Endothelial cell of umbilical vein (primary cell): Measurements from ENCODE around the gene IFT27.

ENCODE experiments used
- EZH2 ChIP-seq: IDR thresholded peaks from 2 replicates; pipeline ENCODE4 v1.6.1; 2012; ENCODE audit warnings: borderline replicate concordance, low read depth, mild to moderate bottlenecking, moderate library complexity, low read length, inconsistent platforms; ENCODE audit not compliant: severe bottlenecking
- GATA2 ChIP-seq: IDR thresholded peaks from 2 replicates; pipeline ENCODE4 v1.7.0; 2011; ENCODE audit warnings: low read depth, mild to moderate bottlenecking, moderate library complexity, mixed read lengths, low read length; ENCODE audit not compliant: insufficient read length, insufficient read depth
- MYC ChIP-seq: IDR thresholded peaks from one replicate; pipeline ENCODE4 v1.6.1; 2011; ENCODE audit warnings: mild to moderate bottlenecking, low read depth, low read length
- POLR2A ChIP-seq: IDR thresholded peaks from 2 replicates; pipeline ENCODE4 v1.6.1; 2012; ENCODE audit warnings: low read depth, mild to moderate bottlenecking, control low read depth, low read length
- POLR2AphosphoS5 ChIP-seq: IDR thresholded peaks from 2 replicates; pipeline ENCODE4 v1.6.1; 2012; ENCODE audit warnings: low read depth, mild to moderate bottlenecking, control low read depth, low read length, moderate library complexity; ENCODE audit not compliant: insufficient read depth
- TF ChIP-seq, protein P1 (sequence below), 2 donors: IDR thresholded peaks; 1 replicate in 1 of 2; 2 replicates in 1 of 2; pipeline ENCODE4 v1.5.1; 2011; ENCODE audit warnings: low read length in 2 of 2, mild to moderate bottlenecking in 2 of 2, moderate library complexity in 2 of 2, control low read depth in 1 of 2, inconsistent platforms in 1 of 2, low read depth in 1 of 2; ENCODE audit not compliant: insufficient read depth in 1 of 2; ENCODE audit errors: extremely low read depth in 1 of 2
- TF ChIP-seq, protein P2 (sequence below): IDR thresholded peaks from 2 replicates; pipeline ENCODE4 v1.6.1; 2011; ENCODE audit not compliant: insufficient read depth, insufficient read length

DNA sequence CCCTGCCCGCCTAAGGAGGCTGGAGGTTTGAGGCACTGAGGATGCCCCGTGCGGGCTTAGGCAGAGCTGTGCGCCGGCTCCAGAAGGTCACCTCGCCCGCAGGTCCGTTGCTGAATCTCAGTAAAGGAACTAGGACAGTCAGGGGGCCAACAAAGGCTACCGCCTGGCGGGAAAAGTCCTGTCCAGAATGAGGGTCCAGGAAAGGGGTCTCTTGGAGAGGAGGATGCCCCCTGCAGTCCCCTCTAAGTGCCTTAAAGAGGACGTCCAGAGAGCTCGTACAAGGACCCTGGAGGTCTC, 40.4 kb upstream of the IFT27 start:
- TF ChIP-seq, protein P1, sequence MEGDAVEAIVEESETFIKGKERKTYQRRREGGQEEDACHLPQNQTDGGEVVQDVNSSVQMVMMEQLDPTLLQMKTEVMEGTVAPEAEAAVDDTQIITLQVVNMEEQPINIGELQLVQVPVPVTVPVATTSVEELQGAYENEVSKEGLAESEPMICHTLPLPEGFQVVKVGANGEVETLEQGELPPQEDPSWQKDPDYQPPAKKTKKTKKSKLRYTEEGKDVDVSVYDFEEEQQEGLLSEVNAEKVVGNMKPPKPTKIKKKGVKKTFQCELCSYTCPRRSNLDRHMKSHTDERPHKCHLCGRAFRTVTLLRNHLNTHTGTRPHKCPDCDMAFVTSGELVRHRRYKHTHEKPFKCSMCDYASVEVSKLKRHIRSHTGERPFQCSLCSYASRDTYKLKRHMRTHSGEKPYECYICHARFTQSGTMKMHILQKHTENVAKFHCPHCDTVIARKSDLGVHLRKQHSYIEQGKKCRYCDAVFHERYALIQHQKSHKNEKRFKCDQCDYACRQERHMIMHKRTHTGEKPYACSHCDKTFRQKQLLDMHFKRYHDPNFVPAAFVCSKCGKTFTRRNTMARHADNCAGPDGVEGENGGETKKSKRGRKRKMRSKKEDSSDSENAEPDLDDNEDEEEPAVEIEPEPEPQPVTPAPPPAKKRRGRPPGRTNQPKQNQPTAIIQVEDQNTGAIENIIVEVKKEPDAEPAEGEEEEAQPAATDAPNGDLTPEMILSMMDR (IDR thresholded peaks at IDR 0.05; ENCODE audit: extremely low read depth in 1 of 2, insufficient read depth in 1 of 2, low read depth in 1 of 2, low read length in 2 of 2), result no peak
- TF ChIP-seq, protein P2, sequence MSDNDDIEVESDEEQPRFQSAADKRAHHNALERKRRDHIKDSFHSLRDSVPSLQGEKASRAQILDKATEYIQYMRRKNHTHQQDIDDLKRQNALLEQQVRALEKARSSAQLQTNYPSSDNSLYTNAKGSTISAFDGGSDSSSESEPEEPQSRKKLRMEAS, result no peak
- TF ChIP-seq POLR2A, result no peak
- no peak for TF ChIP-seq POLR2AphosphoS5
- no peak for TF ChIP-seq EZH2
- TF ChIP-seq MYC, result no peak
- no peak for TF ChIP-seq GATA2
